BE2C (cell line): ENCODE results near the gene KCNK2.

Experiments
- DNase-seq: peaks from one replicate; pipeline ENCODE4 v3.0.0-alpha.2; 2020
- H3K27me3 ChIP-seq: fragments of 250-450 bp; sonication (Bioruptor Pico); 2 replicates; pipeline ENCODE4 v1.5.1; 2020; ENCODE audit warnings: mild to moderate bottlenecking
- H3K36me3 ChIP-seq: fragments of 250-450 bp; sonication (Bioruptor Pico); 2 replicates; pipeline ENCODE4 v1.5.1; 2020; ENCODE audit warnings: mild to moderate bottlenecking
- H3K4me1 ChIP-seq: fragments of 250-450 bp; sonication (Bioruptor Pico); 2 replicates; pipeline ENCODE4 v1.5.1; 2020
- H3K4me3 ChIP-seq: 2 replicates; pipeline ENCODE4 v1.5.1; 2011; ENCODE audit warnings: low read depth, low read length
- H3K9me3 ChIP-seq: fragments of 250-450 bp; sonication (Bioruptor Pico); 2 replicates; pipeline ENCODE4 v1.5.1; 2020
- CTCF ChIP-seq: IDR thresholded peaks from 2 replicates; pipeline ENCODE4 v1.5.1; 2012; ENCODE audit warnings: mild to moderate bottlenecking, low read depth, low read length

Gene KCNK2

GRCh38 chr1:215269955-215270354, 187.4 kb downstream of the KCNK2 start:
- H3K4me1 ChIP-seq, result no peaks in the 10 kb centered on the region
- DNase-seq, result no peak
- no peaks in the 10 kb centered on the region for H3K9me3 ChIP-seq
- no peaks in the 10 kb centered on the region for H3K36me3 ChIP-seq
- TF ChIP-seq CTCF, result no peak
- H3K4me3 ChIP-seq, result no peak overlapping the region
- H3K27me3 ChIP-seq, result no peaks in the 10 kb centered on the region

GRCh38 chr1:215273838-215274516, 191.4 kb downstream of the KCNK2 start:
- TF ChIP-seq CTCF, result no peak
- Histone ChIP-seq H3K9me3 (no peaks in the 10 kb centered on the region; the same call in 1 of the 2 replicates), H3K4me3 (no peak overlapping the region), H3K4me1 (no peaks in the 10 kb centered on the region), H3K36me3 (no peaks in the 10 kb centered on the region), H3K27me3 (no peaks in the 10 kb centered on the region)
- DNase-seq, result no peak

- no peak for TF ChIP-seq CTCF
- no peak for DNase-seq
- Histone ChIP-seq H3K9me3 (no peaks in the 10 kb centered on the region; the same call in 1 of the 2 replicates), H3K4me3 (no peak overlapping the region), H3K4me1 (no peaks in the 10 kb centered on the region), H3K27me3 (no peaks in the 10 kb centered on the region), H3K36me3 (no peaks in the 10 kb centered on the region)
Measured at GRCh38 chr1:215276582-215276981, 194.0 kb downstream of the KCNK2 start.

GRCh38 chr1:215277532-215277931, 195.0 kb downstream of the KCNK2 start:
- no peak for DNase-seq
- Histone ChIP-seq H3K9me3 (no peaks in the 10 kb centered on the region; the same call in 1 of the 2 replicates), H3K4me1 (no peaks in the 10 kb centered on the region), H3K36me3 (no peaks in the 10 kb centered on the region), H3K4me3 (no peak overlapping the region), H3K27me3 (no peaks in the 10 kb centered on the region)
- TF ChIP-seq CTCF, result no peak

- no peaks in the 10 kb centered on the region for H3K36me3 ChIP-seq
- H3K4me3 ChIP-seq, result no peak overlapping the region
- no peak for TF ChIP-seq CTCF
- H3K4me1 ChIP-seq, result no peaks in the 10 kb centered on the region
- H3K27me3 ChIP-seq, result no peaks in the 10 kb centered on the region
- DNase-seq, result no peak
- H3K9me3 ChIP-seq, result no peaks in the 10 kb centered on the region; the same call in 1 of the 2 replicates
Measured at GRCh38 chr1:215279682-215280081, 197.1 kb downstream of the KCNK2 start.

- no peak for DNase-seq
Measured at GRCh38 chr1:215282557-215282956, 200.0 kb downstream of the KCNK2 start.

More at GRCh38 chr1:215282557-215282956, 200.0 kb downstream of the KCNK2 start:
- Histone ChIP-seq H3K36me3 (no peaks in the 10 kb centered on the region), H3K4me1 (no peaks in the 10 kb centered on the region), H3K4me3 (no peak overlapping the region), H3K9me3 (no peaks in the 10 kb centered on the region; the same call in 1 of the 2 replicates), H3K27me3 (no peaks in the 10 kb centered on the region)
- TF ChIP-seq CTCF, result no peak
